ENCODE data around the gene SUSD4.

DNA sequence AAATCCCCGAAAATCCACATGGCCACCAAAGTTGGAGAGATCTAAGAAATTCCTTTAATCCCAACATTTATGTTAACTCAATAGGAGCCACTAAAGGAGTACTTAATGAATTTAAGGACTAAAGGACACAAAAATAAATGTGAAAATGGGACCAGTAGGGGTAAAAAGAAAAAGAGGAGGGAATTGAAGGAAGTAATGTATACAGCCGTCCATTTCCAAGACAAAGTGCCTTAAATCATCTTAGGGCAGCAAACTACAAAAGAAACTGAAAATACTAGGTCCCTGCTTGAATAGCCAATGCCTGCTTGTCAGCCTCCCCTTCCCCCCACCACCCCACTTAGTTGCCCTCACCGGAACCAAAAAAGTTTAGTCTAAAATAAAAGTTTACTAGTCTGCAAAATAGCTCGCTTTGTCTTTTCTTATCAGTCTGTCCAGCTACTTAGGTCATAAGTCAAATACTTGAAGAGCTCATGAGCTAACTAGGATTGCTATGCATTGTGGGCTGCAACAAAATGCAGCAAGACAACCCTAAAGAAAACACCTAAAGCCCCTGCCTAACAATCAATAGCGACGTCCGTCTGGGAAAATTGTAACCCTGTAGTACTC is 154.6 kb downstream of the SUSD4 start:
- TF ChIP-seq ZNF282 (CRISPR knock-in tag; IDR thresholded peaks at IDR 0.05), result no peak
- TF ChIP-seq, protein P1, sequence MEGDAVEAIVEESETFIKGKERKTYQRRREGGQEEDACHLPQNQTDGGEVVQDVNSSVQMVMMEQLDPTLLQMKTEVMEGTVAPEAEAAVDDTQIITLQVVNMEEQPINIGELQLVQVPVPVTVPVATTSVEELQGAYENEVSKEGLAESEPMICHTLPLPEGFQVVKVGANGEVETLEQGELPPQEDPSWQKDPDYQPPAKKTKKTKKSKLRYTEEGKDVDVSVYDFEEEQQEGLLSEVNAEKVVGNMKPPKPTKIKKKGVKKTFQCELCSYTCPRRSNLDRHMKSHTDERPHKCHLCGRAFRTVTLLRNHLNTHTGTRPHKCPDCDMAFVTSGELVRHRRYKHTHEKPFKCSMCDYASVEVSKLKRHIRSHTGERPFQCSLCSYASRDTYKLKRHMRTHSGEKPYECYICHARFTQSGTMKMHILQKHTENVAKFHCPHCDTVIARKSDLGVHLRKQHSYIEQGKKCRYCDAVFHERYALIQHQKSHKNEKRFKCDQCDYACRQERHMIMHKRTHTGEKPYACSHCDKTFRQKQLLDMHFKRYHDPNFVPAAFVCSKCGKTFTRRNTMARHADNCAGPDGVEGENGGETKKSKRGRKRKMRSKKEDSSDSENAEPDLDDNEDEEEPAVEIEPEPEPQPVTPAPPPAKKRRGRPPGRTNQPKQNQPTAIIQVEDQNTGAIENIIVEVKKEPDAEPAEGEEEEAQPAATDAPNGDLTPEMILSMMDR (IDR thresholded peaks at IDR 0.05 in 2 of 3, conservative IDR thresholded peaks at IDR 0.05 in 1 of 3; ENCODE audit: insufficient read depth in 2 of 3, low read depth in 1 of 3, low read length in 3 of 3), result no peak
- TF ChIP-seq TOE1 (IDR thresholded peaks at IDR 0.05; ENCODE audit: borderline replicate concordance), result no peak
- TF ChIP-seq TOE1 (CRISPR knock-in tag; IDR thresholded peaks at IDR 0.05; ENCODE audit: borderline replicate concordance, low read depth), result no peak
- TF ChIP-seq MXI1 (IDR thresholded peaks at IDR 0.05; ENCODE audit: low read depth, low read length), result no peak
- no peak for TF ChIP-seq RAD21 (CRISPR knock-in tag; conservative IDR thresholded peaks at IDR 0.05 in 1 of 2, IDR thresholded peaks at IDR 0.05 in 1 of 2)

All from K562 (cell line).